Activated T-helper 1 cell treated with anti-CD3 and anti-CD28 coated beads, Interleukin-12 subunit alpha, Interleukin-12 subunit beta, Interleukin-2, Interleukin-4 antibody, amounts not matched to agents 30 ng/mL and 10 ng/mL and 1 ng/mL, durations not matched to agents 14 hours and 24 hours and 36 hours (primary cell): ENCODE measurements around the gene RSRC1. TPM values are rescaled to one million over a fixed set of nuclear protein-coding genes. Genes with fewer than 3 reads are reported as not detected.

Experiments used
- DNase-seq: peaks from one replicate; pipeline ENCODE4 v3.0.0; 2021; ENCODE audit warnings: low spot score
- H3K27ac Mint-ChIP-seq: one replicate; pipeline ENCODE4 v1.8.0; 2021; ENCODE audit warnings: mild to moderate bottlenecking, mixed read lengths
- H3K27me3 Mint-ChIP-seq: one replicate; pipeline ENCODE4 v1.8.0; 2022; ENCODE audit warnings: mild to moderate bottlenecking, moderate library complexity, mixed read lengths; ENCODE audit not compliant: insufficient read depth
- H3K36me3 Mint-ChIP-seq: one replicate; pipeline ENCODE4 v1.8.0; 2021; ENCODE audit warnings: low read depth, mixed read lengths
- H3K4me1 Mint-ChIP-seq: one replicate; pipeline ENCODE4 v1.8.0; 2021; ENCODE audit warnings: low read depth, mixed read lengths
- H3K4me3 Mint-ChIP-seq: one replicate; pipeline ENCODE4 v1.8.0; 2021; ENCODE audit warnings: mild to moderate bottlenecking, moderate library complexity, mixed read lengths
- H3K9me3 Mint-ChIP-seq: one replicate; pipeline ENCODE4 v1.8.0; 2021; ENCODE audit warnings: mixed read lengths
- intact Hi-C: fragments of 100-400 bp; cut with micrococcal nuclease; formaldehyde crosslinking; loops from one replicate; pipeline ENCODE4 v1.15.1; 2024
- total RNA-seq: library from RNA; stranded (reverse); gene quantifications from 2 replicates; pipeline ENCODE4 v1.2.3, GENCODE V29; 2022

Gene RSRC1
- total RNA-seq, 1 donor from 2014 or later, result 41.8 TPM

GRCh38 chr3:158420654-158421396, 310.9 kb downstream of the RSRC1 start:
- peaks cover 14% of the 10 kb centered on the region for H3K4me1 Mint-ChIP-seq
- H3K36me3 Mint-ChIP-seq, result no peaks in the 10 kb centered on the region
- no peaks in the 10 kb centered on the region for H3K27me3 Mint-ChIP-seq
- intact Hi-C loops, result loop anchor here (1.0 kb wide), 2 partner anchors 22 to 311 kb away; partner anchors contain the start of gene RSRC1
- H3K4me3 Mint-ChIP-seq, result no peak overlapping the region
- peaks cover 4% of the 10 kb centered on the region for H3K9me3 Mint-ChIP-seq
- H3K27ac Mint-ChIP-seq, result peak overlapping the region; percentile 8
- DNase-seq, result no peak

GRCh38 chr3:158430448-158430847, 320.6 kb downstream of the RSRC1 start:
- H3K4me1 Mint-ChIP-seq, result no peaks in the 10 kb centered on the region
- H3K9me3 Mint-ChIP-seq, result no peaks in the 10 kb centered on the region
- no peaks in the 10 kb centered on the region for H3K27me3 Mint-ChIP-seq
- H3K4me3 Mint-ChIP-seq, result no peak overlapping the region
- H3K36me3 Mint-ChIP-seq, result no peaks in the 10 kb centered on the region
- H3K27ac Mint-ChIP-seq, result no peak overlapping the region
- intact Hi-C loops, result loop anchor here (5.0 kb wide), 2 partner anchors 323 to 563 kb away; partner anchors contain the start of gene SHOX2
- DNase-seq, result no peak

- Mint-ChIP-seq H3K9me3 (no peaks in the 10 kb centered on the region), H3K4me3 (no peak overlapping the region), H3K36me3 (no peaks in the 10 kb centered on the region), H3K4me1 (no peaks in the 10 kb centered on the region), H3K27ac (no peak overlapping the region), H3K27me3 (no peaks in the 10 kb centered on the region)
- intact Hi-C loops, result loop anchor here (5.0 kb wide), 2 partner anchors 324 to 564 kb away; partner anchors contain the start of gene SHOX2
- no peak for DNase-seq
Observed at GRCh38 chr3:158430968-158431367, 321.1 kb downstream of the RSRC1 start.

- H3K4me1 Mint-ChIP-seq, result no peaks in the 10 kb centered on the region
- H3K36me3 Mint-ChIP-seq, result no peaks in the 10 kb centered on the region
- H3K4me3 Mint-ChIP-seq, result no peak overlapping the region
- no peaks in the 10 kb centered on the region for H3K9me3 Mint-ChIP-seq
- intact Hi-C loops, result loop anchor here (5.0 kb wide), 2 partner anchors 325 to 565 kb away; partner anchors contain the start of gene SHOX2
- no peaks in the 10 kb centered on the region for H3K27me3 Mint-ChIP-seq
- DNase-seq, result no peak
- H3K27ac Mint-ChIP-seq, result no peak overlapping the region
Observed at GRCh38 chr3:158431829-158432228, 321.9 kb downstream of the RSRC1 start.

GRCh38 chr3:158434412-158435038, 324.6 kb downstream of the RSRC1 start:
- peak; percentile 6 for DNase-seq
- intact Hi-C loops, result loop anchor here (1.0 to 5.0 kb wide), 3 partner anchors 327 to 816 kb away; partner anchors contain the start of gene SHOX2
- Mint-ChIP-seq H3K36me3 (peaks cover 1% of the 10 kb centered on the region), H3K27me3 (no peaks in the 10 kb centered on the region), H3K4me1 (no peaks in the 10 kb centered on the region), H3K27ac (no peak overlapping the region), H3K4me3 (no peak overlapping the region), H3K9me3 (no peaks in the 10 kb centered on the region)

GRCh38 chr3:158443632-158444031, 333.7 kb downstream of the RSRC1 start:
- H3K36me3 Mint-ChIP-seq, result no peaks in the 10 kb centered on the region
- DNase-seq, result no peak
- H3K4me3 Mint-ChIP-seq, result no peak overlapping the region
- H3K27ac Mint-ChIP-seq, result peak overlapping the region; percentile 8
- intact Hi-C loops, result loop anchor here (1.0 kb wide), 1 partner anchor 22 kb away; no protein-coding TSS in a partner anchor
- H3K4me1 Mint-ChIP-seq, result peaks cover 12% of the 10 kb centered on the region
- H3K9me3 Mint-ChIP-seq, result peaks cover 3% of the 10 kb centered on the region
- H3K27me3 Mint-ChIP-seq, result no peaks in the 10 kb centered on the region

- no peak for DNase-seq
- Mint-ChIP-seq H3K4me3 (no peak overlapping the region), H3K9me3 (peaks cover 3% of the 10 kb centered on the region), H3K27ac (no peak overlapping the region), H3K36me3 (no peaks in the 10 kb centered on the region), H3K27me3 (no peaks in the 10 kb centered on the region), H3K4me1 (peaks cover 12% of the 10 kb centered on the region)
- intact Hi-C loops, result no loop called here
Observed at GRCh38 chr3:158447408-158447807, 337.5 kb downstream of the RSRC1 start.

- no peaks in the 10 kb centered on the region for H3K9me3 Mint-ChIP-seq
- intact Hi-C loops, result no loop called here
- no peak overlapping the region for H3K27ac Mint-ChIP-seq
- no peaks in the 10 kb centered on the region for H3K27me3 Mint-ChIP-seq
- H3K4me1 Mint-ChIP-seq, result no peaks in the 10 kb centered on the region
- H3K36me3 Mint-ChIP-seq, result no peaks in the 10 kb centered on the region
- no peak overlapping the region for H3K4me3 Mint-ChIP-seq
- no peak for DNase-seq
Observed at GRCh38 chr3:158451405-158452055, 341.6 kb downstream of the RSRC1 start.

- Mint-ChIP-seq H3K9me3 (no peaks in the 10 kb centered on the region), H3K27ac (no peak overlapping the region), H3K4me3 (no peak overlapping the region), H3K27me3 (no peaks in the 10 kb centered on the region), H3K36me3 (no peaks in the 10 kb centered on the region), H3K4me1 (no peaks in the 10 kb centered on the region)
- no peak for DNase-seq
- intact Hi-C loops, result no loop called here
Observed at GRCh38 chr3:158452334-158452733, 342.4 kb downstream of the RSRC1 start.

GRCh38 chr3:158453004-158453403, 343.1 kb downstream of the RSRC1 start:
- H3K4me3 Mint-ChIP-seq, result no peak overlapping the region
- intact Hi-C loops, result no loop called here
- no peaks in the 10 kb centered on the region for H3K9me3 Mint-ChIP-seq
- H3K27ac Mint-ChIP-seq, result no peak overlapping the region
- H3K36me3 Mint-ChIP-seq, result no peaks in the 10 kb centered on the region
- no peaks in the 10 kb centered on the region for H3K27me3 Mint-ChIP-seq
- DNase-seq, result no peak
- no peaks in the 10 kb centered on the region for H3K4me1 Mint-ChIP-seq

GRCh38 chr3:158453865-158454264, 344.0 kb downstream of the RSRC1 start:
- Mint-ChIP-seq H3K4me1 (no peaks in the 10 kb centered on the region), H3K4me3 (no peak overlapping the region), H3K9me3 (no peaks in the 10 kb centered on the region), H3K27me3 (no peaks in the 10 kb centered on the region), H3K36me3 (no peaks in the 10 kb centered on the region), H3K27ac (no peak overlapping the region)
- intact Hi-C loops, result no loop called here
- DNase-seq, result no peak

GRCh38 chr3:158455406-158455805, 345.5 kb downstream of the RSRC1 start:
- intact Hi-C loops, result no loop called here
- Mint-ChIP-seq H3K4me3 (no peak overlapping the region), H3K4me1 (no peaks in the 10 kb centered on the region), H3K9me3 (no peaks in the 10 kb centered on the region), H3K27ac (no peak overlapping the region), H3K27me3 (no peaks in the 10 kb centered on the region), H3K36me3 (no peaks in the 10 kb centered on the region)
- DNase-seq, result no peak

GRCh38 chr3:158456114-158456513, 346.2 kb downstream of the RSRC1 start:
- no peak for DNase-seq
- H3K4me1 Mint-ChIP-seq, result no peaks in the 10 kb centered on the region
- H3K4me3 Mint-ChIP-seq, result no peak overlapping the region
- no peaks in the 10 kb centered on the region for H3K27me3 Mint-ChIP-seq
- H3K9me3 Mint-ChIP-seq, result no peaks in the 10 kb centered on the region
- intact Hi-C loops, result no loop called here
- H3K36me3 Mint-ChIP-seq, result no peaks in the 10 kb centered on the region
- H3K27ac Mint-ChIP-seq, result no peak overlapping the region
